GM19452 (cell line): ENCODE measurements around the gene CNTN3.

ENCODE experiments used
- ATAC-seq: cut with Tn5 transposase; IDR thresholded peaks from one replicate; pipeline ENCODE4 v1.9.1; 2021; ENCODE audit not compliant: unreplicated experiment

CNTN3 gene

GRCh38 chr3:74614107-74614967, at the start of gene CNTN3:
Gene CNTN3 (minus strand): TSS chr3:74614659. CDS start chr3:74521112, 93,547 bp downstream.
- no peak for ATAC-seq

GRCh38 chr3:74663178-74663577, 48.7 kb upstream of the CNTN3 start:
- no peak for ATAC-seq

GRCh38 chr3:74661672-74662071, 47.2 kb upstream of the CNTN3 start:
- no peak for ATAC-seq

GRCh38 chr3:74651885-74652284, 37.4 kb upstream of the CNTN3 start:
- no peak for ATAC-seq

GRCh38 chr3:74651292-74651691, 36.8 kb upstream of the CNTN3 start:
- ATAC-seq = no peak

GRCh38 chr3:74648107-74648506, 33.6 kb upstream of the CNTN3 start:
- no peak for ATAC-seq

- ATAC-seq = no peak
These were observed 31.6 kb upstream of the CNTN3 start for GRCh38 chr3:74646094-74646493.

GRCh38 chr3:74643636-74644035, 29.2 kb upstream of the CNTN3 start:
- ATAC-seq = no peak

- ATAC-seq = no peak
These were observed 28.4 kb upstream of the CNTN3 start for GRCh38 chr3:74642876-74643275.

GRCh38 chr3:74640211-74640610, 25.8 kb upstream of the CNTN3 start:
- no peak for ATAC-seq

- ATAC-seq = no peak
These were observed 25.2 kb upstream of the CNTN3 start for GRCh38 chr3:74639681-74640080.

- no peak for ATAC-seq
These were observed 22.5 kb upstream of the CNTN3 start for GRCh38 chr3:74636981-74637380.

- no peak for ATAC-seq
These were observed 18.6 kb upstream of the CNTN3 start for GRCh38 chr3:74633021-74633420.

- ATAC-seq = no peak
These were observed 17.1 kb upstream of the CNTN3 start for GRCh38 chr3:74631351-74632140.

GRCh38 chr3:74630602-74631001, 16.1 kb upstream of the CNTN3 start:
- ATAC-seq = no peak

GRCh38 chr3:74626011-74626410, 11.6 kb upstream of the CNTN3 start:
- no peak for ATAC-seq

GRCh38 chr3:74624301-74624700, 9.8 kb upstream of the CNTN3 start:
- ATAC-seq = no peak

- no peak for ATAC-seq
These were observed 8.9 kb upstream of the CNTN3 start for GRCh38 chr3:74623261-74623836.

- ATAC-seq = no peak
These were observed 7.1 kb upstream of the CNTN3 start for GRCh38 chr3:74621581-74621980.

- no peak for ATAC-seq
These were observed 3.3 kb upstream of the CNTN3 start for GRCh38 chr3:74617776-74618175.

GRCh38 chr3:74613521-74614106, 845 bp downstream of the CNTN3 start:
- ATAC-seq = no peak
